ENCODE measurements around the gene BUD13.
A peak's percentile ranks its signal among the peaks of the same experiment; 100 is the strongest.

The BUD13 gene

DNA sequence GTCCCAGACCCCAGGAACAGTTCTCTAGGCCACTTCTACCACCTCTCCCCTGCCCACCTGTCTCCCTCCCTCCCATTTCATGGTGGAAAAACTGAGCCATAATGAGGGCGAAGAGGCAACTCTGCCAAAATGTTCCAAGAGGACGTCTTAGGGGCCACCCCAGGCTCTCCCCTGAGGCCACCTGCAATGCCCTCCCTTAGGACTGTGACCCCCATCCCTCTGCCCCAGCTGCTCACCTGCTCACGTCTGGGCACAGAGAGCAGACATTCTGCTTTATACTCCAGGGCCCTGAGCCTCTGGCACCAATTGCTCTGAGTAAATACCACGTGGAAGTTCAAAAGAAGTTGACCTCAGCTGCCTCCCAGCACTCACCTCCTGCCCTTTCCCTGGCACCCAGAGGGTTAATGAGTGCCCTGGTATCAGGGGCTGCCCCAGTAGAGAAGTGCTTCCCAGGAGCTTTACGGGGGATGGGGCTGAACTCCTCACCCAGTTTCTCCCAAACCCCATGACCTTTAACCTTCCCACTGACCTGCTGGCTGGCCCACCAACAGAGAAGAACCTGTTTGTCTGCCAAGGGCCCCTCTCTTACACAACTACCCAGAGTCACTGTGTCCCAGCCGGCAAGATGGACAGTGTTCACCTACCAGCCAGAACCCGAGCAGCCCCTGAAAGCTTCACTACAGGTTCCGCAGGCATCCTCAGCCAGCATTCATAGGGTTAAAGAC, 19.5 kb upstream of the BUD13 start:
- no CpG with 5 or more reads among the region's 8 CpGs for WGBS (ENCODE audit: extremely low coverage, insufficient coverage, insufficient read length)
- Histone ChIP-seq H3K4me3 (ENCODE audit: low read depth, low read length) (no peak overlapping the region), H2BK12ac (ENCODE audit: low read length) (no peak overlapping the region), H3K14ac (ENCODE audit: low read length) (no peak overlapping the region), H3K23ac (ENCODE audit: low read length) (no peak overlapping the region), H4K8ac (ENCODE audit: low read depth, low read length) (no peak overlapping the region), H2AFZ (ENCODE audit: insufficient read depth, low read length, poor library complexity) (no peak overlapping the region), H3K9ac (ENCODE audit: low read length) (no peak overlapping the region), H3K4ac (ENCODE audit: low read depth, low read length) (no peak overlapping the region), H3K79me2 (ENCODE audit: control insufficient read depth, insufficient read depth, low read length, poor library complexity) (peaks cover 8% of the 10 kb centered on the region), H3K9me3 (ENCODE audit: insufficient read depth, low read depth, low read length) (no peaks in the 10 kb centered on the region), H4K12ac (ENCODE audit: low read depth, low read length) (no peak overlapping the region), H3K4me1 (ENCODE audit: control insufficient read depth in 1 of 2, insufficient read depth in 2 of 2, low read length in 2 of 2) (peaks cover 15 to 24% of the 10 kb centered on the region in 2 experiments), H3K27me3 (ENCODE audit: insufficient read depth, low read length) (no peaks in the 10 kb centered on the region), H3K36me3 (ENCODE audit: control insufficient read depth in 1 of 2, insufficient read depth in 2 of 2, low read length in 2 of 2) (no peaks in the 10 kb centered on the region), H3K27ac (ENCODE audit: low read depth, low read length) (no peak overlapping the region), H3K79me1 (ENCODE audit: low read length) (peaks cover 7% of the 10 kb centered on the region), H2AK5ac (ENCODE audit: low read length) (no peak overlapping the region), H3K18ac (ENCODE audit: low read length) (no peak overlapping the region), H4K91ac (ENCODE audit: low read depth, low read length) (no peak overlapping the region), H2BK5ac (ENCODE audit: low read depth, low read length, poor library complexity) (no peak overlapping the region), H3K4me2 (ENCODE audit: low read length) (no peak overlapping the region), H2BK120ac (ENCODE audit: insufficient read depth, low read length, poor library complexity) (no peak overlapping the region)
- no peak for DNase-seq

DNA sequence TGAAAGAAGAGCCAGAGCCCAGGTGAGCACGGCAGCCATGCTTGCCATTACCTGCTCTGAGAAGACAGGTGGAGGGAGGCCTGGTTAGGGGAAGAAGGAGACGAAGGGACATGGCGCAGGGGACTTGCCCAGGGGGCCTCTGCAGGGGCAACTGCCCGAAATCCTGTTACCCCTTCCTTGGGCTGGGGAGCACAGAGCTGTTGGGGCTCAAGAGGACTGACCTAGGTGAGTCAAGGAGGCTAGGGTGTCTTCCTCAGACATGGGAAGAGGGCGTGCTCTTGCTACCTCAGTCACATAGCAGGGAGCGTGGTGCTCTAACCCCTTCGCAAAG, 19.0 kb upstream of the BUD13 start, which contains the start of gene APOA5:
APOA5 (minus strand) TSS at position 67 of the 331 bp plus-strand sequence; CDS start at position 48, 19 bp downstream.
- Histone ChIP-seq H4K8ac (ENCODE audit: low read depth, low read length) (no peak within 1 kb of the TSS), H3K36me3 (ENCODE audit: control insufficient read depth in 1 of 2, insufficient read depth in 2 of 2, low read length in 2 of 2) (no peaks in the 10 kb centered on the region), H3K79me1 (ENCODE audit: low read length) (peaks cover 7% of the 10 kb centered on the region), H3K27me3 (ENCODE audit: insufficient read depth, low read length) (no peaks in the 10 kb centered on the region), H2AFZ (ENCODE audit: insufficient read depth, low read length, poor library complexity) (no peak within 1 kb of the TSS), H3K4ac (ENCODE audit: low read depth, low read length) (no peak within 1 kb of the TSS), H3K4me1 (ENCODE audit: control insufficient read depth in 1 of 2, insufficient read depth in 2 of 2, low read length in 2 of 2) (peaks cover 18 to 27% of the 10 kb centered on the region in 2 experiments), H3K27ac (ENCODE audit: low read depth, low read length) (no peak within 1 kb of the TSS), H4K12ac (ENCODE audit: low read depth, low read length) (no peak within 1 kb of the TSS), H3K4me2 (ENCODE audit: low read length) (no peak within 1 kb of the TSS), H2AK5ac (ENCODE audit: low read length) (no peak within 1 kb of the TSS), H3K18ac (ENCODE audit: low read length) (no peak within 1 kb of the TSS), H4K91ac (ENCODE audit: low read depth, low read length) (no peak within 1 kb of the TSS), H2BK12ac (ENCODE audit: low read length) (no peak within 1 kb of the TSS), H2BK120ac (ENCODE audit: insufficient read depth, low read length, poor library complexity) (no peak within 1 kb of the TSS), H3K9me3 (ENCODE audit: insufficient read depth, low read depth, low read length) (no peaks in the 10 kb centered on the region), H3K14ac (ENCODE audit: low read length) (no peak within 1 kb of the TSS), H3K79me2 (ENCODE audit: control insufficient read depth, insufficient read depth, low read length, poor library complexity) (peaks cover 9% of the 10 kb centered on the region), H2BK5ac (ENCODE audit: low read depth, low read length, poor library complexity) (no peak within 1 kb of the TSS), H3K23ac (ENCODE audit: low read length) (no peak within 1 kb of the TSS), H3K9ac (ENCODE audit: low read length) (no peak within 1 kb of the TSS), H3K4me3 (ENCODE audit: low read depth, low read length) (no peak within 1 kb of the TSS)
- DNase-seq = no peak
- no CpG with 5 or more reads among the region's 7 CpGs for whole genome bisulfite sequencing (ENCODE audit: extremely low coverage, insufficient coverage, insufficient read length)

DNA sequence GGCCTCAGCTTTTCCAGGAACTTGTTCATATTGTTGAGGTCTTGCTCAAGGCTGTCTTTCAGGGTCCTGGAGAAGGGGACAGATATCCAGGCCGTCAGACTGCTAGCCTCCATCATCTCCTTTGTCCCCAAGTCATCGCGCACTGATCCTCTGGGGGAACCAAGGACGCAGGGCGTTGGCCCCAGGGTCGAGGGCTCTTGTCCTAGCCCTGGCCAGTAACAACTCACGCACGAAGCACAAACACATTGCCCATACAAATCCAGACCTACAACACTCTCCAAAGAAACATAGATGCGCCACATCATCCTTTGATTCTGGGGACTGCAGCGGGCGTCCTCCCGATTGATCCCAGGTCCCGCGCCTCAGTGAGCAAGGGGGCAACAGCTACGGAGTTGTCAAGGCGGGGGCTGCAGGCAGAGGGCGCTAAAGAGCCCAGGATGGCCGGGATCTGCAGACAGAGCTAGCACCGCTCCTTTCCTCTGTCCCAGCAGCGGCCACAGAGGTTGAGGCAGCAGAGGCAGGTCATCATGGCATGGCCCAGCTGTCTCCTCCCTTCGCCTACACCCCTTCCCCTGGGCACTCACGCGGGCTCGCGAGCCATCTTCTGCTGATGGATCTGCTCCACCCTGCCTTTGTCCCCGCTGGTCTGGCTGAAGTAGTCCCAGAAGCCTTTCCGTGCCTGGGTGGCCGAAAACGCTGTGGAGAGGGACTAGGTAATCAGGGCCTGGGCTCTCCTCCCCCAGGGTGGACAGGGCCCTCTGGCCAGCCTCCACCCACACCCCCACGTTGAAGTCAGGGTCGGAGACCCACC, 18.4 kb upstream of the BUD13 start:
- H3K27me3 ChIP-seq (ENCODE audit: insufficient read depth, low read length) = no peaks in the 10 kb centered on the region

DNA sequence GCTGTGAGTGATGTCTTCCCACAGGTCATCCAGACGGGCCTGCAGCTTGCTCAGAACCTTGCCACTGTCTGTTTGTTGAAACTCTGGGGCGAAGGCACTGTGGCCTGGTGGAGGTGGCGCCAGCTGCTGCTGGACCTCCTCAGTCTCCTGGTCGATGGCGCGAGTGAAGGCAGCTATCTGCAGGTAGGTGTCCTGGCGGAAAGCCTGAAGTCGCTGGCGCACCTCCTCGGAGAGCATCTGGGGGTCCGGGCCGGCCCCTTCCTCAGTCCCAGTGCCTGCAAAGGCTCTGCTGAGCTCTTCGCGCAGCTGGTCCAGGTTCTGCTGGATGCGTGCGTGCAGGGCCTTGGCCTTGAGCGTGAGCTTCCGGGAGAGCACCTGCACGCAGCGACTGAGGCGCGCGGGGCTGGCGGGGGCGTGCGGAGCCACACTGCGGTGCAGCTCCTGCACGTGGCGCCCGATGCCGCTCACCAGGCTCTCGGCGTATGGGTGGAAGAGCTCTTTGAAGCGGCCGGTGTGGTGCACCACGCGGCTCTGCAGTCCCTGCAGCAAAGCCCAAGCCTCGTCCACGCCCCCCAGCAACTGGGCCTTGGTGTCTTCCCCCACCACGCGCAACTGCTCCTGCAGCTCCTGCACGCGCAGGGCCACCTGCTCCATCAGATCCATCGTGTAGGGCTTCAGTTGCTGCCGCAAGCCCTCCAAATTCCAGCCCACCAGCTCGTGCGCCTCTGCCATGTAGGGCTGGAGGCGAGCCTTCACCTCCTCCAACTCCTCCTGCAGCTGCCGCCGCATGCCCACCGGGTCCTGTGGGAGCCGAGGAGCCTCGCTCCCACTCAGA, 17.6 kb upstream of the BUD13 start:
- Histone ChIP-seq H2BK120ac (ENCODE audit: insufficient read depth, low read length, poor library complexity) (no peak overlapping the region), H4K91ac (ENCODE audit: low read depth, low read length) (no peak overlapping the region), H3K27me3 (ENCODE audit: insufficient read depth, low read length) (no peaks in the 10 kb centered on the region), H3K79me1 (ENCODE audit: low read length) (peaks cover 7% of the 10 kb centered on the region), H4K12ac (ENCODE audit: low read depth, low read length) (no peak overlapping the region), H3K4me3 (ENCODE audit: low read depth, low read length) (no peak overlapping the region), H4K8ac (ENCODE audit: low read depth, low read length) (no peak overlapping the region), H2BK5ac (ENCODE audit: low read depth, low read length, poor library complexity) (no peak overlapping the region), H2BK12ac (ENCODE audit: low read length) (no peak overlapping the region), H3K27ac (ENCODE audit: low read depth, low read length) (no peak overlapping the region), H3K9me3 (ENCODE audit: insufficient read depth, low read depth, low read length) (no peaks in the 10 kb centered on the region), H3K4me2 (ENCODE audit: low read length) (no peak overlapping the region), H3K9ac (ENCODE audit: low read length) (no peak overlapping the region), H3K4ac (ENCODE audit: low read depth, low read length) (no peak overlapping the region), H2AK5ac (ENCODE audit: low read length) (no peak overlapping the region), H2AFZ (ENCODE audit: insufficient read depth, low read length, poor library complexity) (no peak overlapping the region), H3K79me2 (ENCODE audit: control insufficient read depth, insufficient read depth, low read length, poor library complexity) (peaks cover 9% of the 10 kb centered on the region), H3K36me3 (ENCODE audit: control insufficient read depth in 1 of 2, insufficient read depth in 2 of 2, low read length in 2 of 2) (peaks cover 5 to 9% of the 10 kb centered on the region in 2 experiments), H3K14ac (ENCODE audit: low read length) (no peak overlapping the region), H3K4me1 (ENCODE audit: control insufficient read depth in 1 of 2, insufficient read depth in 2 of 2, low read length in 2 of 2) (peaks cover 18 to 27% of the 10 kb centered on the region in 2 experiments), H3K23ac (ENCODE audit: low read length) (no peak overlapping the region), H3K18ac (ENCODE audit: low read length) (no peak overlapping the region)
- no peak for DNase-seq
- WGBS (ENCODE audit: extremely low coverage, insufficient coverage, insufficient read length) = no CpG with 5 or more reads among the region's 53 CpGs

More for the DNA sequence above, 18.4 kb upstream of the BUD13 start:
- Histone ChIP-seq H3K9me3 (ENCODE audit: insufficient read depth, low read depth, low read length) (no peaks in the 10 kb centered on the region), H2AK5ac (ENCODE audit: low read length) (no peak overlapping the region), H2AFZ (ENCODE audit: insufficient read depth, low read length, poor library complexity) (no peak overlapping the region), H3K18ac (ENCODE audit: low read length) (no peak overlapping the region), H3K79me2 (ENCODE audit: control insufficient read depth, insufficient read depth, low read length, poor library complexity) (peaks cover 9% of the 10 kb centered on the region), H4K12ac (ENCODE audit: low read depth, low read length) (no peak overlapping the region), H3K9ac (ENCODE audit: low read length) (no peak overlapping the region), H2BK12ac (ENCODE audit: low read length) (no peak overlapping the region), H3K14ac (ENCODE audit: low read length) (no peak overlapping the region), H3K36me3 (ENCODE audit: control insufficient read depth in 1 of 2, insufficient read depth in 2 of 2, low read length in 2 of 2) (peaks cover 2 to 3% of the 10 kb centered on the region in 2 experiments), H3K4ac (ENCODE audit: low read depth, low read length) (no peak overlapping the region), H2BK5ac (ENCODE audit: low read depth, low read length, poor library complexity) (no peak overlapping the region), H3K4me1 (ENCODE audit: control insufficient read depth in 1 of 2, insufficient read depth in 2 of 2, low read length in 2 of 2) (peaks cover 18 to 27% of the 10 kb centered on the region in 2 experiments), H3K4me2 (ENCODE audit: low read length) (no peak overlapping the region), H4K91ac (ENCODE audit: low read depth, low read length) (no peak overlapping the region), H2BK120ac (ENCODE audit: insufficient read depth, low read length, poor library complexity) (no peak overlapping the region), H3K23ac (ENCODE audit: low read length) (no peak overlapping the region), H4K8ac (ENCODE audit: low read depth, low read length) (no peak overlapping the region), H3K79me1 (ENCODE audit: low read length) (peaks cover 7% of the 10 kb centered on the region), H3K27ac (ENCODE audit: low read depth, low read length) (no peak overlapping the region), H3K4me3 (ENCODE audit: low read depth, low read length) (no peak overlapping the region)
- WGBS (ENCODE audit: extremely low coverage, insufficient coverage, insufficient read length) = no CpG with 5 or more reads among the region's 31 CpGs
- DNase-seq = peak; percentile 61 to 81

Data from trophoblast cell (in vitro differentiated cells and primary cell).